Measurements from ENCODE around the gene SP100.

The SP100 gene

DNA sequence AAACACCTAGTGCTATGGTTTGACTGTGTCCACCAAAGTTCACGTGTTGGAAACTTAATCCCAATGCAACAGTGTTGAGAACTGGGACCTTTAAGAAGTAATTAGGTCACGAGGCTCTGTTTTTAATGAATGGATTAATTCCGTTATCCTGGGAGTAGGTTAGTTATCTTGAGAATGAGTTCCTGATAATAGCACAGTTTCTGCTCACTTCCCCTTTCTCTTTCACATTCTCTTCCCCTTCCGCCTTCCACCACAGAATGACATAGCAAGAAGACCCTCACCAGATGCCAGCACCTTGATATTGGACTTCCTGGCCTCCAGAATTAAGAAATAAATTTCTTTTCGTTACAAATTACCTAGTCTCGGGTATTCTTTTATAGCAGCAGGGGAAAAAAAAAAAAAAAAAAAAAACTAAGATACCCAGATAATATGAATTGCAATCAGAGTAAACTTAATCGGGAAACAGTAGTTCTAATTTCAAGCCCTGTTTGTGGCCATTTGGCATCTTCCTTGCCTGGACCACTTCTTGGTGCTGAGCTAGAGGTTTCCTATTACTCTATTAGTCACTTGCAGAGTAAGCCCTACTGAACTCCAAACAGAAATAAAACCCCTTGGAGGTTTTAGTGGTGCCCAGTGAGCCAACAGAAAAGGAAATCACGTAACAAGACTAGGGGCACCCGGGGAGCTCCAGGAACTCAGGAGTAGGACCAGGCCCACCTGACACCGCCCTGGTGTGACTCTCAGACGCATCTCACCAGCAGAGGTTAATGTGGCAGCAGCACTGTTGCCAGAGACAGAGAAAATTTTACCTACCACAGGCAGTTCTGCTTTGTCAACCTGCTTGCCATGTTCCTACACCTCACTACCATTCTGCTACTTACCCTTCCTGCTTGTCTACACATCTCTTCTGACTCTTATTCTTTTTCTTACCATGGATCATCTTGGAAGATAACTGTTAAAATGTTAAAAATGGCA is 149.1 kb downstream of the SP100 start:
- no peak for DNase-seq

DNA sequence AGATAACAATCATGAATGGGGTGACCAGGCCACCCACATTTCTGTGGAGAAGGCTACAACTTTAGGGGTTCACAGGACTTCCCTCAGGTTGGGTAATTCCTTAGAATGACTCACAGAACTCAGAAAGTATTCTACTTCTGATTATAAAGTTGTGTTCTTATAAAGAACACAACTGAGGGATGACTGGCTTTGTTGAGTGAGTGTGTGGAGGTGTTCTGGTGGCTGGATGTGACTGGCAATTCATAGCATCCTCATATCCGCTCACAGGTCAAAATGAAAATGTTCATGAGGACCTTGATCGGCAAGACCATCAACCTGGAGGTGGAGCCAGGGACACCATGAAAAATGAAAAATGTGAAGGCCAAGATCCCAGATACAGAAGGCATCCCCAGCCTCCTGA is 153.3 kb downstream of the SP100 start:
- DNase-seq, result no peak

DNA sequence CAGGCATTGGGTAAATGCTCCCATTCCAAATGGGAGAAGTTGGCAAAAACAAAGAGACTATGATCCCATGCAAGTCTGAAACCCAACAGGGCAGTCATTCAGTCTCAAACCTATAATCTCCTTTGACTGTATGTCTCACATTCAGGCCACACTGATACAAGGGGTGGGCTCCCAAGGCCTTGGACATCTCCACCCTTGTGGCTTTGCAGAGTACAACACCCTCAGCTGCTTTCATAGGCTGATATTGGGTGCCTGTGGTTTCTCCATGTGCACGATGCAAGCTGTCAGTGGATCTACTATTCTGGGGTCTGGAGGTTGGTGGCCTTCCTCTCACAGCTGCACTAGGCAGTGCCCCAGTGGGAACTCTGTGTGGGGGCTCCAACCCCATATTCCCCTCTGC is 155.0 kb downstream of the SP100 start:
- no peak for DNase-seq

- no peak for DNase-seq
These were observed 159.8 kb downstream of the SP100 start for GRCh38 chr2:230575642-230576324.

GRCh38 chr2:230577114-230577513 is 161.1 kb downstream of the SP100 start:
- no peak for DNase-seq

DNA sequence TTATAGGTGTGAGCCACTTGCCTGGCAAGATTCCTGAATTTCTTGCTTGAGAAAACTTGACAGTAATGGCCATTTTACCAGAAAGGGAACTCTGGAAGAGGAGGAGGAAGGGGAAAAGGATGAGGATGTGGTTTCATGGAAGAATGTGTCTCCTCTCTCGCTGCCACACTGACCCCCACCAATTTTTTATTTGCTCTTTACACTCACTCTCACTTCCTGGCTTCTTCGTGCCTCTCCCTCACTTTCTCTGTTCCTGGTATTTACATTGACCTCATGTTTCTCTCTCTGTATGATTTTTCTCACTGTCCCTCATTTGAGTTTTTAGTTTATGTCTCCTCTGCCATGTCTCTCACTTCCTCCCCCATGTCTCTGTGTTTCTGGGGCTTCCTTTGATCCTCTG is 162.1 kb downstream of the SP100 start:
- no peak for DNase-seq

DNA sequence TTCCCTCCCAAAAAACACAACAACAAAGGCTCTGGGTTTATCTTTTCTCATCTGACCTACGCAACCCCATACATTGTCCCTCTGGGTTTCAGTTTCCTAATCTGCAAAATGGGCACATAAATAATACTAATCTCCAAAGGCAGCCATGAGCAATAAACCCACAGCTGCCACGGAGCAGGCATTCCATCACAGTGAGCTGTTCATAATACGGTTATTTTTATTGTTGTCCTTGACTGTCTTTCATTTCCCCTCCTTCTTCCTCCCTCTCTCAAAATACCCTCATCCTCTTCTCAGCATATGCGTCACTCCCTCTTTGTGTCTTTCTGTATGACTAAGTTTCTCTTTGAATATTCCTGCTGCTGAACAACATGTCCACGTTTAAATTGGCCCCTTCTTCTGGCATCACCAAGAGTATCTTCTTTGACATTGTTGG is 166.9 kb downstream of the SP100 start:
- DNase-seq, result no peak

DNA sequence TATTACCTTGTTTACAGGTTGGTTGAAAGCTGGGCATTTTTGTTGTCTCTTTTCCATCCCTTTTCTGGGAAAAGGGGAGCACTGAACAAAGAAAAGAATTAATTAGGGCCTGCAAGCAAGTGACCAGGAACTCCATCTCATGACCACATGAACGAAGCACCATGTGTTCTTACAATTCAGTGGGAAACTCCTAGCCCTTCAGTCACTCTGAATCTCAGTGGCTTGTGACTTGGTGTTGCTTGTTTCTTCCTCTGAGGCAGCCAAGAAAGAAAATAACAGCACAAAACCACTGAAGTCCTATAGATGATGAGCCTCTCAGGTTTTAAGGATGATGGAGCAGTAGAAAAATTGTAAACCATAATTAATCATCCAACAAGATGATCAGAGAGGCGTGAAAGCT is 167.6 kb downstream of the SP100 start:
- DNase-seq, result no peak

DNA sequence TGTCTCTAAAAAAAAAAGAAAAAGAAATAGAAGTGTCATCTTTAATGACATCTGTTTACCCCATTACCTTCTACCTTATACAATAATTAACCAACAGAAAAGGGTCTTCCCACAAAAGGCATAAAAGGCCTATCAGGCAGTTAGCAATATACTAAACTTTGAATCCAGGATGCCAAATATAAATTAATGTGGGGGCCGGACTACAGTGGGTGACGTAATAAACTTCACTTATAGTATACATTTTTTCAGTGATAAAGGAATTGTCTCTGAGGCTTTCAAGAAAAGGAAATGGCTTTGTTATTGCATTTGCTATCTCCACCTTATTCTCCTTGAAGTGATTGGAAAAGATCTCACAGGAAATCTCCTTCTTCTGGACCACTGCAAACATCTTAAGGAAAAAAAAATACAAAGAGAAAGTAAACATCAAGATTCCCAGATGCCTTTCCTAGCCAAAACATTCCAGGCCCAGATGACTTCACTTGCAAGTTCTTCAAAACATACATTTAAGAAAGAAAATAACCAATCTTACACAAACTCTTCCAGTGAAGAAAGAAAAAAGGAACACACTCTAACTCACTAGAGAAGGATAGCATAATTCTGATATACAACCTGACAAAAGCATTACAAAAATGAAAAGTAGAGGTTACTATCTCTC is 170.5 kb downstream of the SP100 start:
- DNase-seq, result no peak

- no peak for DNase-seq
These were observed 173.0 kb downstream of the SP100 start for GRCh38 chr2:230589025-230589424.

GRCh38 chr2:230589497-230590015 is 173.6 kb downstream of the SP100 start:
- no peak for DNase-seq

- no peak for DNase-seq
These were observed 174.3 kb downstream of the SP100 start for GRCh38 chr2:230590333-230590732.

- no peak for DNase-seq
These were observed 175.8 kb downstream of the SP100 start for GRCh38 chr2:230591850-230592249.

DNA sequence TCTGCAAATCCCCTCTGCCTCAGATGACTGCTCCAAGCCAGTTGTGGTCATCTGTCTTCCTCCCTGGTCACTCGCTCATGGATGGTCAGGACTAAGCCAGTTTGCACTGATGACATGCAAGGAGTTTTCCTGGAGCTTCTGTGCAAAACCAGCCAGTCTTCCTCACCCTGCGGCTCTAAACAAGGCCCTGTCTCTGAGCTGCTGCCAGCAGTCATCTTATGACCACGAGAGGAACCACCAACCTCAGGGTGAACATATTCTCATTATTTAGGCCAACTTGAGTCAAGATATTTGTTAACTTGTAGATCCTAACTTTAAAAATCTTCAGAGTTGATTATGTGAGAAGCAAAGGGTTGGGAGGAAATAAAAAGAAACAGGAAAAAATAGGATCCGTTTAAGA is 176.8 kb downstream of the SP100 start:
- no peak for DNase-seq
